Stimulated activated CD8-positive, alpha-beta memory T cell treated with anti-CD3 and anti-CD28 coated beads, Interleukin-7, amount 100 ng/mL, for 4 hours (primary cell): ENCODE measurements around the gene KAT2B.
A peak's percentile ranks its signal among the peaks of the same experiment; 100 is the strongest.

Experiments used
- DNase-seq, 2 donors: peaks; one replicate each; pipeline ENCODE4 v3.0.0-alpha.2; 2020; ENCODE audit warnings: low read depth in 2 of 2

The KAT2B gene

DNA sequence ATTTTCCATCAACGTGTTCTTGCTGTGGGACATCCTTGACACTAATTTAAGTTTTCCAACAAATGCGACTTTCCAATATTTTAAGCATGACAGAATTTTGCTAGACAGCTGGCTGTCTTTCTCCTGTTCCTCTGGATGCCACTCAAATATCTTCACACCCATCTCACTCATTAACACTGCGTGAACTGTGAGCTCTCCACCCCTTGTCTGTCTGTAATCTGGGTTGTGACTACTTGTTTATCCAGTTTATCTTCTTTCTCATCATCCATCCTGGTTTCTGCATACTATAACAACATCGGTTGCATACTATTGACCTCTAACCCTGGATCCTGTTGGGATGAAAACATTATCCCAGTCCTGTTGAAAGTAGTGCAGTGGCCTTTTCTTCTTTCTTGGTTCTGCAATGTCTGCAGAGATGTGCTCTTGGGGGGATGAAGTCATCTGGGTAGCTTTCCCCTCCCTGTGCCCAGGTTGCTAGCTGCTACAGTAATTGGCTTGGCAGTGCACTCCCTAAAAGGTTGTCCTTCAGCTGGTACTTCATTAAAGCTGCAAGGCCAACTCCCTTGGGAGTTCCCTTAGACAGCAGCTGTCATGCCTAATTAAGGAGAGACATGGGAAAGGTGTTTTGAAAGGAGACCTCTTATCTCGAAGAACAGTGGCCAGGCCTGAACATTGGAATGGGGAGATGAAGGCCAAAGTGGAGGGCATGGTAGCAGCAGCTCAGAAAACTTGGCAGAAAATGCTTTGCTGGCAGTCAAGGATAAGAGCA lies 24.7 kb downstream of the KAT2B start:
- no peak for DNase-seq

- DNase-seq: no peak
These were observed 25.8 kb downstream of the KAT2B start for GRCh38 chr3:20066079-20066478.

- DNase-seq: no peak
These were observed 26.8 kb downstream of the KAT2B start for GRCh38 chr3:20066850-20067617.

- DNase-seq: no peak
These were observed 28.4 kb downstream of the KAT2B start for GRCh38 chr3:20068512-20069177.

DNA sequence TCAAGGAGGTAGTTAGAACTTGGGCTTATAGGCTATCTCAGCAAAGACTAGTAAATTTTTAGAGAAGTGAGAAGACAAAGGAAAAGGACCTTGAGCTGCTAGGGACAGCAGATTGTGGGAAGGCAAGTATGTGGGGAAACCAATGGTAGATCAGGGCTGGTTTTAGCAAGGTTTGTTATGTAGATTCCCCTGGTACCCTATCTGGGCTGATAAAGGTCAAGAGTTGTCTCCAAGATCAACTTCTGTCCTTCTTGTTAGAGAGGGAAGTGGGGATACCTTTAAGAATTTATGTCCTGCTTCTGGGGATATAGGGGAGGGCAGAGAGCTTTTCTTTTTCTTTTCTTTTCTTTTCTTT lies 28.9 kb downstream of the KAT2B start:
- DNase-seq: no peak

GRCh38 chr3:20071175-20071574 lies 30.9 kb downstream of the KAT2B start:
- no peak for DNase-seq

GRCh38 chr3:20072422-20072821 lies 32.2 kb downstream of the KAT2B start:
- DNase-seq: no peak

GRCh38 chr3:20073068-20073467 lies 32.8 kb downstream of the KAT2B start:
- no peak for DNase-seq

- DNase-seq: no peak
These were observed 33.4 kb downstream of the KAT2B start for GRCh38 chr3:20073683-20074082.

DNA sequence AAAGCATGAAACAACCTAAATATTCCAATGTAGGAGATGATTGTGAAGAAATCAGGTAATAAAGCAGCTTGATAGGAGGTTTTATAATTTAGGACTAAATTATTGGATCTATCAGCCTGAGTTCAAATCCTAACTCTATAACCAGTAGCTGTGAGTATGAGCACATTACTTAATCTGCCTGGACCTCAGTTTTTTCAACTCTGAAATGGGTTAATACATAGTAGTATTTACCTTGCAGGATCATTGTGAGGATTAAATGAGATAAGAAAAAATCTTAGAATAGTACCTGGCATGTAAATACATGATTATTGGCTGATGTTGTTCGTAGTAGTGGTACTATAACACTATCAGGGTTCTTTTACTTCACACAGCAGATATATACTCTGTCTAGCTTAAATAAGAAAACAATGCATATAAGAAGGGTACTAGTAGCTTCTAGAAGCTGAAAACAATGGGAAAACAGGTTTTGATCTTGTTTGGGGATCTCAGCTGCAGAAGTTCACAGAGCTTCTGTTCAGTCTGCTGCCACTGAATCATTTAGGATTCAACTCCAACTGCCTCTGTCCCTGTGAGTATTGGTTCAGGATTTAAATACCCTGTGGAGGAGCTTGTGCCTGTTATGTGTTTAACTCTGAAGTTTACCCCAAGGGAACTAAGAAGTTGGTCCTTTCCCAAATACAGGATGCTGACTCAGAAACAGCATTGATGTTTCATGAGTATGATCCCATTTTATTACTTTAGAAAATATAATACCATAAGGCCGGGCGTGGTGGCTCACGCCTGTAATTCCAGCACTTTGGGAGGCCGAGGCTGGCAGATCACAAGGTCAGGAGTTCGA lies 34.2 kb downstream of the KAT2B start:
- no peak for DNase-seq

DNA sequence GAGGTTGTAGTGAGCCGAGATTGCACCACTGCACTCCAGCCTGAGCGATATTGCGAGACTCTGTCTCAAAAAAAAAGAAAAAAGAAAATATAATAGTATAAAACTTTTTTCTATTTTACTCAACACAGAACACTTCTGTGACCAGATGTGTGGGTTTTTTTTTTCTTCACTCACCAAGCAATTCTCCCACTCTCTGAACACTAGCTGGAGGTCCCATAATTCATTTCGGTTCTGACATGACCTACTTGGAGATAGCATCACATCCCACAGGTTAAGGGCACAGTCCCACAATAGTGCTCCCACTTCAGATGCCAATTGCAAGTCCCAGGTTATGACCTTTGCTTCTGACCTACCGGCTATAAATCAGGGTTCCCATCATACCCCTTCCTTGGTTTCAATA lies 35.0 kb downstream of the KAT2B start:
- no peak for DNase-seq

GRCh38 chr3:20076296-20076997 lies 36.2 kb downstream of the KAT2B start:
- no peak for DNase-seq

DNA sequence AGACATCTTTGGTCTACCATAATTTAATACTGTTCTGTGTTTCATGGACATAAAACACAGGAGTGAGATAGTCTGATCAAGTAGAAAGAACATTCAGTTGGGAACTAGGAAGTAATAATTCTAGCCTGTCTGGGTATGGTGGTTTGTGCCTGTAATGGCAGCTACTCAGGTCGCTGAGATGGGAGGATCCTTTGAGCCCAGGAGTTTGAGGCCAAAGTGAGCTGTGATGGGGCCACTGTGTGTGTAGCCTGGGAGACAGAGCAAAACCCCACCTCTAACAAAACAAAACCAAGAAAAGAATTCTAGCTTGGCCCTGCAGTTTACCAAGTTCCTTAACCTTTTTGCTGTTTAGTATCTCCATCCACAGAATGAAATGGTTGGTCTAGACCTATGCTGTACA lies 36.8 kb downstream of the KAT2B start:
- DNase-seq: no peak

- DNase-seq: no peak
These were observed 38.0 kb downstream of the KAT2B start for GRCh38 chr3:20078194-20078714.

GRCh38 chr3:20079621-20080020 lies 39.4 kb downstream of the KAT2B start:
- DNase-seq: no peak

DNA sequence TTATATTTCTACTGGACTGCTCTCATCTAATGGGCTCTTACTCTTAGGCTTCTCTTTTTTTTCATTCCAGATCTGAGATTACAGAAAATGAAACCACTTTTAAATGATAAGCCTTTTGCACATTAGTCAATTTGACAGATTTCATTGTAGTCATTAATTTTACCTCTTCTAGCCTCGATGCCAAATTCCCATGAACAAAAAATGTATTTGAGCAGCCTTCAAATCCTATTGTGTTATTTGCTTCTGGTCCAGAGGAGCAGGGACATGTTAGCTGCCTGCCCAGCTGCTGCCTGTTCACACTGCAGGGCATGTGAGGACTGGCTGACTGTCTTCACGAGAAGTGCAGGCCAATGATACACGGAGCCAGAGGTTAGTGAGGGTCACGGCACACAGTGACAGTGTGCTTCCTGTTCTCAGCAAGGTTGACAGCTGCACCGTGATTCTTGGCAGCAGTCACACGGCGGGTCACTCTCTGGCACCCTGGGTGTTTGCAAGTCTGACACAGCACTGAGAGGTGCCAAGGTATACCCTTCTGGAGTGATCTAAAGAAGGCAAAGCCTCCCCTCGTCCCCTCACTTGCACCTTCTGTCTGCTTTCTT lies 40.8 kb downstream of the KAT2B start:
- peak in 1 of 2 donors; percentile 13 for DNase-seq

- no peak for DNase-seq
These were observed 43.0 kb downstream of the KAT2B start for GRCh38 chr3:20083253-20083652.

- no peak for DNase-seq
These were observed 43.7 kb downstream of the KAT2B start for GRCh38 chr3:20083953-20084352.

- no peak for DNase-seq
These were observed 51.2 kb downstream of the KAT2B start for GRCh38 chr3:20091331-20092047.

- no peak for DNase-seq
These were observed 55.2 kb downstream of the KAT2B start for GRCh38 chr3:20095470-20095869.
